C4-2B (cell line): ENCODE measurements around the gene WNT1.

ENCODE experiments used
- H3K27ac ChIP-seq: fragments of 450-650 bp; 2 replicates; pipeline ENCODE4 v1.5.1; 2017
- ZFX ChIP-seq: fragments of 450-650 bp; IDR thresholded peaks from 2 replicates; pipeline ENCODE4 v1.6.1; 2017
- TF ChIP-seq, protein P1 (sequence below): fragments of 450-650 bp; conservative IDR thresholded peaks from 2 replicates; pipeline ENCODE4 v1.5.1; 2017; ENCODE audit warnings: mild to moderate bottlenecking

Gene WNT1

GRCh38 chr12:48937170-48937569, 41.0 kb upstream of the WNT1 start:
- H3K27ac ChIP-seq: no peak overlapping the region

DNA sequence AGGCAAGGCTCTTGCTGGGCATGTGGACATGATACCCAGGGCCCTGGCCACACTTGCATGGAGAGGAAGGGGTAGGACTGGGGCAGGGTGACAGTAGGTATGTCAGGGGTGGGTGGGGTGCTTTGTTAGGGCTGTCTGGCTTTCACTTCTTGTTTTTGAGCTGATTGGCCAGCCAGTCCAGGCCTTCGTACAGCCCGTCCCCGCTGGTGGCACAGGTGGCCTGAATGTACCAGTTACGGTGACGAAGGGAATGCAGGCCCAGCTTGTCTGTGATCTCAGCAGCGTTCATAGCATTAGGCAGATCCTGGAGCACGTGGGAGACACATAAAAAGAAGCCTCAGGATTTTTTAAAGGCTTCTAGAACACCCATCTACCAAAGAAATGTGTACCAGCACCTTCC, 39.3 kb upstream of the WNT1 start:
- TF ChIP-seq ZFX: no peak
- TF ChIP-seq, protein P1, sequence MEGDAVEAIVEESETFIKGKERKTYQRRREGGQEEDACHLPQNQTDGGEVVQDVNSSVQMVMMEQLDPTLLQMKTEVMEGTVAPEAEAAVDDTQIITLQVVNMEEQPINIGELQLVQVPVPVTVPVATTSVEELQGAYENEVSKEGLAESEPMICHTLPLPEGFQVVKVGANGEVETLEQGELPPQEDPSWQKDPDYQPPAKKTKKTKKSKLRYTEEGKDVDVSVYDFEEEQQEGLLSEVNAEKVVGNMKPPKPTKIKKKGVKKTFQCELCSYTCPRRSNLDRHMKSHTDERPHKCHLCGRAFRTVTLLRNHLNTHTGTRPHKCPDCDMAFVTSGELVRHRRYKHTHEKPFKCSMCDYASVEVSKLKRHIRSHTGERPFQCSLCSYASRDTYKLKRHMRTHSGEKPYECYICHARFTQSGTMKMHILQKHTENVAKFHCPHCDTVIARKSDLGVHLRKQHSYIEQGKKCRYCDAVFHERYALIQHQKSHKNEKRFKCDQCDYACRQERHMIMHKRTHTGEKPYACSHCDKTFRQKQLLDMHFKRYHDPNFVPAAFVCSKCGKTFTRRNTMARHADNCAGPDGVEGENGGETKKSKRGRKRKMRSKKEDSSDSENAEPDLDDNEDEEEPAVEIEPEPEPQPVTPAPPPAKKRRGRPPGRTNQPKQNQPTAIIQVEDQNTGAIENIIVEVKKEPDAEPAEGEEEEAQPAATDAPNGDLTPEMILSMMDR: no peak
- H3K27ac ChIP-seq: no peak overlapping the region

More at GRCh38 chr12:48937170-48937569, 41.0 kb upstream of the WNT1 start:
- TF ChIP-seq, protein P1: no peak
- TF ChIP-seq ZFX: no peak

DNA sequence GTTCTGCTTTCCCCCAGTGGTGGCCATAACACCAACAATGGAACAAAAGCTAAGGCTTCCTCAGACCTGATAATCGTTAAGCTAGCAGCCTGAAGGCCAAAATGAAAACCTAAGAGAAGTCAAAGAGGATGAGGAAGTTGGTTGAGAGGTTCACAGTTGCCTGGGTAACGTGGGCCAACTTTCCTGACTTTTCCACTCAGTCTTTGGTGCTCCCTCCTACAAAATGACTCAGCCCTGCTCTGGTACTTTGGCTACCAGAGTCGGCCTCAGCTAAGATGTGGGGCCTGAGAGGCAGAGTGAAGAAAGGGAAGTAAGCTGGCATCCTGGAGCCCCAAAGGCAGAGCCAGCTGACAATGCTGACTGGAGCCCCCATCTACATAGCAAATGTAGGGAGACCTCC, 37.9 kb upstream of the WNT1 start:
- H3K27ac ChIP-seq: no peak overlapping the region
- TF ChIP-seq ZFX: no peak
- TF ChIP-seq, protein P1: no peak

DNA sequence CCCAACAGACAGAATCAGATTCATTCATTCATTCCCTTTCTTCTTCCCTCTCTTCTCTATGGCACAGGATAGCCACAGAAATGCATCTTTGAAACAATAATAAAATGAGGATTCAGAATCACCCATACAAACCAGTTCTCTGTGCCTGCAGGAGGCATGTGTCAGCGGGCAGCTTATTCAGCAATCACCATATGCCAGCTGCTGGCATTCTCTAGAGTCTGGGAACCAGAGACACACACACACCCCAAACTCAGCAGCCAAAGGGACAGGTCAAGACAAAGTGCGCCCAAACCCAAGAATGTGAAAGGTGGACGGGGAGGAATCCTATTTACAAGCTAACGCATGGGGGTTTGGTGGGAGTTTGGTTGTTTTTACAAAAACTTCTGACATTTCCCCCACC, 34.9 kb upstream of the WNT1 start:
- no peak for TF ChIP-seq ZFX
- TF ChIP-seq, protein P1: no peak
- no peak overlapping the region for H3K27ac ChIP-seq

GRCh38 chr12:48946205-48946604, 31.9 kb upstream of the WNT1 start:
- H3K27ac ChIP-seq: no peak overlapping the region
- no peak for TF ChIP-seq ZFX
- TF ChIP-seq, protein P1: no peak

- no peak overlapping the region for H3K27ac ChIP-seq
- no peak for TF ChIP-seq ZFX
- TF ChIP-seq, protein P1: no peak
Measured at GRCh38 chr12:48946943-48947342, 31.2 kb upstream of the WNT1 start.

- no peak overlapping the region for H3K27ac ChIP-seq
- TF ChIP-seq, protein P1: no peak
- no peak for TF ChIP-seq ZFX
Measured at GRCh38 chr12:48947727-48948126, 30.4 kb upstream of the WNT1 start.
